Measurements from ENCODE around the gene MAP7D1.
A peak's percentile ranks its signal among the peaks of the same experiment; 100 is the strongest.

Gene MAP7D1

GRCh38 chr1:36174713-36175112 lies 18.8 kb downstream of the MAP7D1 start:
- DNase-seq (ENCODE audit: low read depth) = no peak
- H3K4me3 ChIP-seq (ENCODE audit: low read depth, low read length) = no peak overlapping the region
- no peak for TF ChIP-seq CTCF (IDR thresholded peaks at IDR 0.05; ENCODE audit: insufficient read depth, low read depth, low read length, missing control alignments)

DNA sequence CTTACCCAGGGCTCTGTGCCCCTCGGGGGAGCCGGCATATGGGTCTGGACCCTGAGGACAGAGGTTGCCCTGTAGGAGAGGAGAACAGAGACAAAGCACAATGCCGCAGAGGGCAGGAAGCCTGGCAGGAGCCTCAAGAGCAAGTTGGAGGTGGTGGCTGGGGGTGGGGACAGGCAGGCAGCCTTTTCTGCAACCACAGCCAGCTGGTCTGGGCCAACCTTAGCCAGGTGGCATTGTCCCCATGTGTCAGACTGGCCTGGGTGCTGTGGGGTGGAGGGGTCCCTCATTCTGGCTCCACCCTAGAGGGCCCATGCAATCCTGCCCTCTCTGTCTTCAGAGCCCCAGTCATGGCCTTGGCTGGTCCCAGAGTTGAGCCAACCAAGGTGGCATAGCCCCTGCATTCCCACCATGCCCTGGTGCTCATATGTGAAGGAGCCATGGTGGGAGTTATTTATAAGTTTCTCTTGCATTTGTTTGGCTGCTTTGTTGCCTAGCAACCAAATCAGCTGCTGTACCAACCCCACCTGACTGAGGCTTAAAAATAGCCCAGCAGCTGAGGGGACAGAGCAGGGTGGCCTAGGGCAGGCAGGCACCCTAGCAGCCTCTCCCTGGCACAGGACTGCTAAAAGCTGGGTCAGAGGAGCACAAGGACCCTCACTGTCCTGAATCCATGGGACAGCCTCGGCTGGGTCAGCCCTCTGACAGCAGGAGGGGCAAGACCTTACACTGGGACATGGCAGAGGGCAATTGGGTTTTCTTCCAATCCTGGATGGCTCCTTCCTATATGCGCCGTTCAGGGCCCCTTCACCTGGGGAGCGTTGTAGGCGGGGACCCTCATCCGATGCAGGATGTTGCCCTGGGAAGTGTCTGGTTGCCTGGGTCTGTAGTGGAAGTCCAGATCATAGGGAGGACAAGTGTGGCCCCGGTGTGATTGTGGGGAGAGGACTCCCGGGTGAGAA lies 19.5 kb downstream of the MAP7D1 start:
- TF ChIP-seq CTCF (IDR thresholded peaks at IDR 0.05; ENCODE audit: insufficient read depth, low read depth, low read length, missing control alignments) = no peak
- H3K4me3 ChIP-seq (ENCODE audit: low read depth, low read length) = no peak overlapping the region
- peak; percentile 59 for DNase-seq (ENCODE audit: low read depth)

DNA sequence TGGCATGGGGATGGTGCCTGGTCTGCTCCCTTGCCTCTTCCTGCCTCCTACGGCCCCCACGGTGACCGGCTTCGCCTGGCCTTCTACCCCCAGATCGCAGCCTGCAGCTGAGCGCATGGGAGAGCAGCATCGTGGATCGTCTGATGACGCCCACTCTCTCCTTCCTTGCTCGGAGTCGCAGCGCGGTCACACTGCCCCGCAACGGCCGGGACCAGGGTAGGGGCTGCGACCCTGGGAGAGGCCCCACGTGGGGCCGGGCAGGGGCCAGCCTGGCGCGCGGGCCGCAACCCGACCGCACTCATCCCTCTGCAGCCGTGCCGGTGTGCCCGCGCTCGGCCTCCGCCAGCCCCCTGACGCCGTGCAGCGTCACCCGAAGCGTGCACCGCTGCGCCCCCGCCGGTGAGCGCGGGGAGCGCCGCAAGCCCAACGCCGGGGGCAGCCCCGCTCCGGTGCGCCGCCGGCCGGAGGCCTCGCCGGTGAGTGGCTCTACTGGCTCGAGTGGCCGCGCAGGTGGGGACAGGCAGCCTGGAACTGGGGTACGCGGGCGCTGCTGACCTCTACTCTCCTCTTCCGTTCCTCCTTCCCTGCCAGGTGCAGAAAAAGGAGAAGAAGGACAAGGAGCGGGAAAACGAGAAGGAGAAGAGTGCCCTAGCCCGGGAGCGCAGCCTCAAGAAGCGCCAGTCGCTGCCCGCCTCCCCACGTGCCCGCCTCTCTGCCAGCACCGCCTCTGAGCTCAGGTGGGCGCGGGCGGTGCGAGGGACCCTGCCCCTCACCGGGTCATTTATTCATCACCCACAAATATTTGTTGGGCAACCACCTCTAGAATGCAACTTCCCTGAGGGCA lies 20.4 kb downstream of the MAP7D1 start:
- TF ChIP-seq CTCF (IDR thresholded peaks at IDR 0.05; ENCODE audit: insufficient read depth, low read depth, low read length, missing control alignments) = no peak
- no peak overlapping the region for H3K4me3 ChIP-seq (ENCODE audit: low read depth, low read length)
- DNase-seq (ENCODE audit: low read depth) = no peak

- H3K4me3 ChIP-seq (ENCODE audit: low read depth, low read length) = no peak overlapping the region
- no peak for DNase-seq (ENCODE audit: low read depth)
- no peak for TF ChIP-seq CTCF (IDR thresholded peaks at IDR 0.05; ENCODE audit: insufficient read depth, low read depth, low read length, missing control alignments)
Observed at GRCh38 chr1:36177589-36178431, 21.9 kb downstream of the MAP7D1 start.

GRCh38 chr1:36178471-36179219 lies 22.7 kb downstream of the MAP7D1 start:
- no peak for TF ChIP-seq CTCF (IDR thresholded peaks at IDR 0.05; ENCODE audit: insufficient read depth, low read depth, low read length, missing control alignments)
- DNase-seq (ENCODE audit: low read depth) = no peak
- H3K4me3 ChIP-seq (ENCODE audit: low read depth, low read length) = no peak overlapping the region

DNA sequence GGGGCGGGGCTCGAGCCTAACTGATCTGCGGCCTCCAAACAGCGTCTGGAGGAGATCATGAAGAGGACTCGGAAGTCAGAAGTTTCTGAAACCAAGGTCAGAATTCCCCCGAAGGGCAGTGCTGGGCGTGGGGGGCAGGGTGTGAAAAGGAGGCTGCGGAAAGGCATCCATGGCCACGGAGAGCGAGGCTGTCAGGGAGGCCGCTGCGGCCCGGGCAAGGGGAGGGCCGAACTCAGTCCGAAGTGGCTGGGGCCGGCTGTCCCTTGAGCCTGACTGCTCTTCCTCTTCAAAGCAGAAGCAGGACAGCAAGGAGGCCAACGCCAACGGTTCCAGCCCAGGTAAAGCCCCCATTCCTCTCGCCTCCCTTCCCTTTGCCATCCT lies 23.2 kb downstream of the MAP7D1 start:
- TF ChIP-seq CTCF (IDR thresholded peaks at IDR 0.05; ENCODE audit: insufficient read depth, low read depth, low read length, missing control alignments) = no peak
- DNase-seq (ENCODE audit: low read depth) = no peak
- H3K4me3 ChIP-seq (ENCODE audit: low read depth, low read length) = no peak overlapping the region
